Osteoblast (primary cell): ENCODE results near the gene ABCC2. TPM values are rescaled to one million over a fixed set of nuclear protein-coding genes. Genes with fewer than 3 reads are reported as not detected.
A peak's percentile ranks its signal among the peaks of the same experiment; 100 is the strongest.

ENCODE experiments used
- DNase-seq: peaks from one replicate; pipeline ENCODE4 v3.0.0; 2011; ENCODE audit warnings: low spot score, mixed read lengths; ENCODE audit not compliant: insufficient read length; ENCODE audit errors: missing footprints
- H2AFZ ChIP-seq: 2 replicates; pipeline ENCODE4 v1.6.0; 2011; ENCODE audit warnings: mild to moderate bottlenecking, low read length
- H3K27ac ChIP-seq: 2 replicates; pipeline ENCODE4 v1.5.1; 2011; ENCODE audit warnings: mild to moderate bottlenecking, low read depth, low read length, moderate library complexity
- H3K27me3 ChIP-seq: 2 replicates; pipeline ENCODE4 v1.6.0; 2012; ENCODE audit warnings: mild to moderate bottlenecking, control low read depth, inconsistent platforms, low read length, moderate library complexity; ENCODE audit not compliant: insufficient read depth
- H3K36me3 ChIP-seq: 2 replicates; pipeline ENCODE4 v1.5.1; 2011; ENCODE audit warnings: mild to moderate bottlenecking, low read length, control low read depth, moderate library complexity; ENCODE audit not compliant: insufficient read depth
- H3K4me1 ChIP-seq: 2 replicates; pipeline ENCODE4 v1.5.1; 2011; ENCODE audit warnings: mild to moderate bottlenecking, low read length, control low read depth, moderate library complexity; ENCODE audit not compliant: insufficient read depth
- H3K4me2 ChIP-seq: 2 replicates; pipeline ENCODE4 v1.6.0; 2011; ENCODE audit warnings: mild to moderate bottlenecking, low read length; ENCODE audit not compliant: insufficient read depth
- H3K4me3 ChIP-seq: fragments of 200-600 bp; sonication (generic); 3 replicates; pipeline ENCODE4 v1.5.1; 2012; ENCODE audit warnings: mild to moderate bottlenecking, low read length, inconsistent platforms; ENCODE audit not compliant: insufficient read depth
- H3K79me2 ChIP-seq: 2 replicates; pipeline ENCODE4 v1.6.0; 2012; ENCODE audit warnings: mild to moderate bottlenecking, low read length, control low read depth, inconsistent platforms; ENCODE audit not compliant: insufficient read depth
- H3K9me3 ChIP-seq: 2 replicates; pipeline ENCODE4 v1.5.1; 2011; ENCODE audit warnings: low read depth, low read length, control low read depth
- H4K20me1 ChIP-seq: 2 replicates; pipeline ENCODE4 v1.6.0; 2012; ENCODE audit warnings: mild to moderate bottlenecking, low read length, control low read depth; ENCODE audit not compliant: insufficient read depth
- CTCF ChIP-seq: IDR thresholded peaks from 2 replicates; pipeline ENCODE4 v1.5.1; 2011; ENCODE audit warnings: mild to moderate bottlenecking, low read depth, low read length, moderate library complexity; ENCODE audit errors: extremely low read depth
- total RNA-seq: library from RNA; depleted of rRNA; stranded (reverse); fragments of >200 nt; gene quantifications from 2 replicates; pipeline ENCODE4 v1.2.3, GENCODE V29; 2012

Gene ABCC2
- total RNA-seq, 1 donor = 1.8 TPM

GRCh38 chr10:99853655-99854054 is 71.2 kb downstream of the ABCC2 start:
- Histone ChIP-seq H3K4me3 (no peak overlapping the region), H2AFZ (no peak overlapping the region), H3K36me3 (no peaks in the 10 kb centered on the region), H3K27me3 (no peaks in the 10 kb centered on the region), H4K20me1 (no peaks in the 10 kb centered on the region), H3K27ac (no peak overlapping the region), H3K9me3 (no peaks in the 10 kb centered on the region), H3K4me2 (peak overlapping the region; percentile 34), H3K4me1 (no peaks in the 10 kb centered on the region), H3K79me2 (no peaks in the 10 kb centered on the region)
- TF ChIP-seq CTCF = no peak
- DNase-seq = no peak

GRCh38 chr10:99854860-99855259 is 72.4 kb downstream of the ABCC2 start:
- DNase-seq = peak; percentile 90
- Histone ChIP-seq H3K79me2 (no peaks in the 10 kb centered on the region), H2AFZ (peak overlapping the region; percentile 45), H3K36me3 (no peaks in the 10 kb centered on the region), H3K27ac (no peak overlapping the region), H3K4me3 (no peak overlapping the region), H3K27me3 (no peaks in the 10 kb centered on the region), H3K4me2 (no peak overlapping the region), H3K4me1 (no peaks in the 10 kb centered on the region), H3K9me3 (no peaks in the 10 kb centered on the region), H4K20me1 (no peaks in the 10 kb centered on the region)
- peak; percentile 76 for TF ChIP-seq CTCF

- Histone ChIP-seq H3K4me3 (no peak overlapping the region), H3K9me3 (no peaks in the 10 kb centered on the region), H3K79me2 (no peaks in the 10 kb centered on the region), H3K27me3 (no peaks in the 10 kb centered on the region), H4K20me1 (no peaks in the 10 kb centered on the region), H3K27ac (no peak overlapping the region), H3K36me3 (no peaks in the 10 kb centered on the region), H3K4me1 (no peaks in the 10 kb centered on the region), H2AFZ (no peak overlapping the region), H3K4me2 (no peak overlapping the region)
- TF ChIP-seq CTCF = no peak
- DNase-seq = no peak
Observed at GRCh38 chr10:99855479-99856071, 73.1 kb downstream of the ABCC2 start.

GRCh38 chr10:99858849-99859248 is 76.4 kb downstream of the ABCC2 start:
- DNase-seq = no peak
- no peak overlapping the region for H3K4me3 ChIP-seq
- H3K4me2 ChIP-seq = no peak overlapping the region
- TF ChIP-seq CTCF = no peak
- H3K36me3 ChIP-seq = no peaks in the 10 kb centered on the region
- H3K27me3 ChIP-seq = no peaks in the 10 kb centered on the region
- no peaks in the 10 kb centered on the region for H4K20me1 ChIP-seq
- H2AFZ ChIP-seq = no peak overlapping the region
- H3K9me3 ChIP-seq = no peaks in the 10 kb centered on the region
- no peaks in the 10 kb centered on the region for H3K4me1 ChIP-seq
- no peak overlapping the region for H3K27ac ChIP-seq
- no peaks in the 10 kb centered on the region for H3K79me2 ChIP-seq
